K562 (cell line): ENCODE results near the gene ZFYVE19. TPM values are rescaled to one million over a fixed set of nuclear protein-coding genes. Genes with fewer than 3 reads are reported as not detected.

ENCODE experiments used
- BRD9 ChIP-seq: fragments of 450-650 bp; IDR thresholded peaks from 2 replicates; pipeline ENCODE4 v1.6.1; 2018; ENCODE audit warnings: low read depth; ENCODE audit not compliant: partially characterized antibody
- BRF2 ChIP-seq: IDR thresholded peaks from 3 replicates; pipeline ENCODE4 v1.6.1; 2011; ENCODE audit warnings: borderline replicate concordance, mild to moderate bottlenecking; ENCODE audit not compliant: insufficient read length, insufficient read depth
- EP300 ChIP-seq: IDR thresholded peaks from 2 replicates; pipeline ENCODE4 v1.6.1; 2012; ENCODE audit warnings: low read length, improper control_type of control experiment
- FOXP1 ChIP-seq: sonication (generic); formaldehyde crosslinking; IDR thresholded peaks from 2 replicates; pipeline ENCODE4 v1.8.0; 2022; ENCODE audit warnings: mild to moderate bottlenecking, missing genetic modification reagents
- GATA2 ChIP-seq: sonication (generic); formaldehyde crosslinking; IDR thresholded peaks from 2 replicates; pipeline ENCODE4 v1.4.0; 2020; ENCODE audit warnings: mild to moderate bottlenecking, missing genetic modification reagents
- HDAC2 ChIP-seq: fragments of 450-650 bp; IDR thresholded peaks from 2 replicates; pipeline ENCODE4 v1.6.1; 2016; ENCODE audit warnings: mild to moderate bottlenecking
- KDM4B ChIP-seq, 2 experiments: fragments of 450-650 bp in 1 of 2; sonication (generic) in 1 of 2; IDR thresholded peaks; 2 replicates each; pipeline ENCODE4 v1.6.1; 2016 to 2017; ENCODE audit warnings: borderline replicate concordance in 2 of 2, antibody characterized with exemption in 1 of 2, low read depth in 1 of 2, mild to moderate bottlenecking in 1 of 2
- MAX ChIP-seq: sonication (generic); formaldehyde crosslinking; IDR thresholded peaks from 2 replicates; pipeline ENCODE4 v1.9.0; 2022; ENCODE audit warnings: mild to moderate bottlenecking, missing genetic modification reagents
- MEIS2 ChIP-seq: fragments of 450-650 bp; IDR thresholded peaks from 2 replicates; pipeline ENCODE4 v1.6.1; 2014; ENCODE audit warnings: mild to moderate bottlenecking; ENCODE audit not compliant: partially characterized antibody
- NCOA1 ChIP-seq: fragments of 450-650 bp; IDR thresholded peaks from 2 replicates; pipeline ENCODE4 v1.6.1; 2016; ENCODE audit warnings: low read depth
- NCOA6 ChIP-seq: fragments of 450-650 bp; IDR thresholded peaks from 2 replicates; pipeline ENCODE4 v1.6.1; 2017; ENCODE audit warnings: mild to moderate bottlenecking
- NCOR1 ChIP-seq: fragments of 450-650 bp; IDR thresholded peaks from 2 replicates; pipeline ENCODE4 v1.6.1; 2016; ENCODE audit warnings: mild to moderate bottlenecking, moderate library complexity
- SIN3A ChIP-seq, 2 experiments: fragments of 150-350 bp in 1 of 2; IDR thresholded peaks; 2 replicates each; pipeline ENCODE4 v1.6.1; 2011 to 2016; ENCODE audit warnings: borderline replicate concordance in 2 of 2, low read depth in 2 of 2, low read length in 2 of 2, mild to moderate bottlenecking in 2 of 2, moderate library complexity in 2 of 2; ENCODE audit not compliant: control insufficient read depth in 1 of 2
- SMARCA5 ChIP-seq: fragments of 450-650 bp; IDR thresholded peaks from 2 replicates; pipeline ENCODE4 v1.6.1; 2016
- SMARCE1 ChIP-seq: fragments of 450-650 bp; IDR thresholded peaks from 2 replicates; pipeline ENCODE4 v1.7.1; 2016; ENCODE audit warnings: mild to moderate bottlenecking
- ZC3H11A ChIP-seq: IDR thresholded peaks from 2 replicates; pipeline ENCODE4 v1.6.1; 2012; ENCODE audit warnings: low read depth, low read length, improper control_type of control experiment
- ZNF165 ChIP-seq: fragments of 250-450 bp; sonication (Bioruptor Pico); IDR thresholded peaks from 2 replicates; pipeline ENCODE4 v1.4.0; 2020; ENCODE audit warnings: borderline replicate concordance
- ZNF212 ChIP-seq: fragments of 450-650 bp; formaldehyde crosslinking; IDR thresholded peaks from 2 replicates; pipeline ENCODE4 v1.4.0; 2020; ENCODE audit warnings: mild to moderate bottlenecking
- ZNF57 ChIP-seq: fragments of 450-650 bp; formaldehyde crosslinking; IDR thresholded peaks from 2 replicates; pipeline ENCODE4 v1.4.0; 2020; ENCODE audit warnings: mild to moderate bottlenecking, moderate library complexity
- ZNF766 ChIP-seq: fragments of 200-800 bp; sonication (Bioruptor generic); conservative IDR thresholded peaks from 2 replicates; pipeline ENCODE4 v1.6.1; 2016; ENCODE audit warnings: missing genetic modification characterization, missing compliant biosample characterization
- polyA plus RNA-seq, 8 experiments: library from polyadenylated mRNA; depleted of rRNA in 4 of 8; stranded (reverse) in 5 of 8; unstranded in 3 of 8; fragments of >200 nt; fragmentation: Nextera tagmentation in 2 of 8; fragmentation: Illumina TruSeq in 1 of 8; extraction: Ambion mirVana in 2 of 8; extraction: Trizol in 1 of 8; gene quantifications; 2 replicates each; pipeline versions ENCODE4 v1.2.1 to v1.2.3, GENCODE V29; 2011 to 2014; ENCODE audit warnings: inconsistent platforms in 1 of 8, missing spikeins in 1 of 8
- total RNA-seq, 7 experiments: library from RNA; depleted of rRNA in 6 of 7; stranded (reverse); fragments of >200 nt in 6 of 7; fragmentation: Illumina TruSeq in 2 of 7; extraction: Trizol in 2 of 7; gene quantifications; 2 replicates each; pipeline versions ENCODE4 v1.2.1 to v1.2.3, GENCODE V29; 2011 to 2021; ENCODE audit warnings: low replicate concordance in 1 of 7
- TF ChIP-seq, protein P1 (sequence below): sonication (generic); formaldehyde crosslinking; IDR thresholded peaks from 2 replicates; pipeline ENCODE4 v1.8.1; 2023; ENCODE audit warnings: mild to moderate bottlenecking, missing genetic modification reagents
- TF ChIP-seq, protein P2 (sequence below): fragments of 450-650 bp; IDR thresholded peaks from one replicate; pipeline ENCODE4 v1.6.1; 2018; ENCODE audit warnings: mild to moderate bottlenecking, moderate library complexity; ENCODE audit not compliant: partially characterized antibody
- TF ChIP-seq, protein P3 (sequence below): sonication (generic); formaldehyde crosslinking; IDR thresholded peaks from 2 replicates; pipeline ENCODE4 v1.4.0; 2020; ENCODE audit warnings: mild to moderate bottlenecking, missing genetic modification reagents

ZFYVE19 gene
- total and polyA plus RNA-seq, 9 of the 15 experiments (the other 6 are each of a cell fraction or from before 2014, with no cell fraction given) = 1.5 to 36.8 (median 19.9) TPM

DNA sequence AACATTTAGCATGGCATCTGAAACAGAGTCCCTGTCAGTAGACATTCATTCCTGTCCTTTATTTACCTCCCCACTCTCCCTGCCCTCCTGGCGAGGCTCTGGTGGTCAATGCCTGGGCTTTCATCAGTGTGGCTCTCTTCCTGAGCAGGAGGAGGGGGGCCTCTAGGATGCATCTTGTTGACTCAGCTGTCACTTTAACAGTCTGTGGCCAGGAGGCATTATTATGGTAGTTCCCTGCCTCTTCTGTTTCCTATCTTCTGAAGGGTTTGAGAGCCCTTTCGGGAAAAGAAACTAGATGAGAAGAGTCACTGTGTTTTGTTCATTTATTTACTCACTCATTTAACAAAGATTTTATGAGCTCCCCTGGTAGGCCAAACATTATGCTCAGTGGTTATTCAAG lies 24.0 kb downstream of the ZFYVE19 start (continued):
- TF ChIP-seq, protein P1, sequence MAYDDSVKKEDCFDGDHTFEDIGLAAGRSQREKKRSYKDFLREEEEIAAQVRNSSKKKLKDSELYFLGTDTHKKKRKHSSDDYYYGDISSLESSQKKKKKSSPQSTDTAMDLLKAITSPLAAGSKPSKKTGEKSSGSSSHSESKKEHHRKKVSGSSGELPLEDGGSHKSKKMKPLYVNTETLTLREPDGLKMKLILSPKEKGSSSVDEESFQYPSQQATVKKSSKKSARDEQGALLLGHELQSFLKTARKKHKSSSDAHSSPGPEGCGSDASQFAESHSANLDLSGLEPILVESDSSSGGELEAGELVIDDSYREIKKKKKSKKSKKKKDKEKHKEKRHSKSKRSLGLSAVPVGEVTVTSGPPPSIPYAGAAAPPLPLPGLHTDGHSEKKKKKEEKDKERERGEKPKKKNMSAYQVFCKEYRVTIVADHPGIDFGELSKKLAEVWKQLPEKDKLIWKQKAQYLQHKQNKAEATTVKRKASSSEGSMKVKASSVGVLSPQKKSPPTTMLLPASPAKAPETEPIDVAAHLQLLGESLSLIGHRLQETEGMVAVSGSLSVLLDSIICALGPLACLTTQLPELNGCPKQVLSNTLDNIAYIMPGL (CRISPR knock-in tag) = no peak
- no peak for TF ChIP-seq BRF2
- TF ChIP-seq HDAC2 = no peak
- no peak for TF ChIP-seq ZNF57
- TF ChIP-seq, protein P2, sequence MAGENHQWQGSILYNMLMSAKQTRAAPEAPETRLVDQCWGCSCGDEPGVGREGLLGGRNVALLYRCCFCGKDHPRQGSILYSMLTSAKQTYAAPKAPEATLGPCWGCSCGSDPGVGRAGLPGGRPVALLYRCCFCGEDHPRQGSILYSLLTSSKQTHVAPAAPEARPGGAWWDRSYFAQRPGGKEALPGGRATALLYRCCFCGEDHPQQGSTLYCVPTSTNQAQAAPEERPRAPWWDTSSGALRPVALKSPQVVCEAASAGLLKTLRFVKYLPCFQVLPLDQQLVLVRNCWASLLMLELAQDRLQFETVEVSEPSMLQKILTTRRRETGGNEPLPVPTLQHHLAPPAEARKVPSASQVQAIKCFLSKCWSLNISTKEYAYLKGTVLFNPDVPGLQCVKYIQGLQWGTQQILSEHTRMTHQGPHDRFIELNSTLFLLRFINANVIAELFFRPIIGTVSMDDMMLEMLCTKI = no peak
- peak; percentile 56; the same call in 1 of the 2 replicates for TF ChIP-seq SMARCE1
- TF ChIP-seq ZNF165 = no peak
- TF ChIP-seq, protein P3, sequence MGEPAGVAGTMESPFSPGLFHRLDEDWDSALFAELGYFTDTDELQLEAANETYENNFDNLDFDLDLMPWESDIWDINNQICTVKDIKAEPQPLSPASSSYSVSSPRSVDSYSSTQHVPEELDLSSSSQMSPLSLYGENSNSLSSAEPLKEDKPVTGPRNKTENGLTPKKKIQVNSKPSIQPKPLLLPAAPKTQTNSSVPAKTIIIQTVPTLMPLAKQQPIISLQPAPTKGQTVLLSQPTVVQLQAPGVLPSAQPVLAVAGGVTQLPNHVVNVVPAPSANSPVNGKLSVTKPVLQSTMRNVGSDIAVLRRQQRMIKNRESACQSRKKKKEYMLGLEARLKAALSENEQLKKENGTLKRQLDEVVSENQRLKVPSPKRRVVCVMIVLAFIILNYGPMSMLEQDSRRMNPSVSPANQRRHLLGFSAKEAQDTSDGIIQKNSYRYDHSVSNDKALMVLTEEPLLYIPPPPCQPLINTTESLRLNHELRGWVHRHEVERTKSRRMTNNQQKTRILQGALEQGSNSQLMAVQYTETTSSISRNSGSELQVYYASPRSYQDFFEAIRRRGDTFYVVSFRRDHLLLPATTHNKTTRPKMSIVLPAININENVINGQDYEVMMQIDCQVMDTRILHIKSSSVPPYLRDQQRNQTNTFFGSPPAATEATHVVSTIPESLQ (CRISPR knock-in tag) = no peak
- no peak for TF ChIP-seq ZNF766
- no peak for TF ChIP-seq MAX (CRISPR knock-in tag)
- no peak for TF ChIP-seq SMARCA5
- TF ChIP-seq MEIS2 = peak; percentile 27
- no peak for TF ChIP-seq ZNF212 (CRISPR knock-in tag)
- TF ChIP-seq SIN3A (IDR thresholded peaks at IDR 0.05; ENCODE audit: borderline replicate concordance in 2 of 2, control insufficient read depth in 1 of 2, low read depth in 2 of 2, low read length in 2 of 2) = no peak
- no peak for TF ChIP-seq NCOA1
- TF ChIP-seq KDM4B (IDR thresholded peaks at IDR 0.05; ENCODE audit: borderline replicate concordance in 2 of 2, low read depth in 1 of 2) = no peak
- no peak for TF ChIP-seq GATA2
- no peak for TF ChIP-seq FOXP1 (CRISPR knock-in tag)
- TF ChIP-seq BRD9 = no peak
- TF ChIP-seq NCOA6 = no peak
- TF ChIP-seq ZC3H11A = no peak
- no peak for TF ChIP-seq NCOR1
- 0 out of 2 replicates have a peak, but pooled peaks have one; percentile 44 for TF ChIP-seq EP300
